ENCODE data around the gene MOSPD3. TPM values are rescaled to one million over a fixed set of nuclear protein-coding genes. Genes with fewer than 3 reads are reported as not detected.

The MOSPD3 gene
- total and polyA plus RNA-seq, 9 donors = 9.2 to 27.7 (median 24.4) TPM

- Histone ChIP-seq H3K4me3 (peak overlapping the region; percentile 75), H3K36me3 (no peaks in the 10 kb centered on the region), H3K27me3 (no peaks in the 10 kb centered on the region), H3K4me1 (ENCODE audit: insufficient read depth) (peaks cover 19% of the 10 kb centered on the region), H3K27ac (peak overlapping the region; percentile 83 to 86), H3K9me3 (no peaks in the 10 kb centered on the region)
- no peak for TF ChIP-seq EP300 (IDR thresholded peaks at IDR 0.05)
- no peak for TF ChIP-seq CTCF (IDR thresholded peaks at IDR 0.05)
- no peak for TF ChIP-seq POLR2A (IDR thresholded peaks at IDR 0.05)
- intact Hi-C loops (cut with DNase I) = loop anchor here in 1 of 4 donors (5.0 kb wide), 1 partner anchor 69 kb away; the partner anchor contains the start of gene GNB2
- WGBS, 3 donors = 8 to 16% (median 8%) methylated on average over 21 of the region's 21 CpGs
- peak; percentile 80 to 92 (median 88) for DNase-seq
Measured at GRCh38 chr7:100602889-100603725, 9.2 kb upstream of the MOSPD3 start.

- no peaks in the 10 kb centered on the region for H3K36me3 ChIP-seq
- DNase-seq = peak in 2 of 5 donors; percentile 38 to 42
- no peaks in the 10 kb centered on the region for H3K27me3 ChIP-seq
- peaks cover 19% of the 10 kb centered on the region for H3K4me1 ChIP-seq (ENCODE audit: insufficient read depth)
- intact Hi-C loops (cut with DNase I) = loop anchor here in 1 of 4 donors (2.0 to 5.0 kb wide), 2 partner anchors 17 to 69 kb away; partner anchors contain the start of genes FBXO24, GNB2 and LRCH4
- no peak for TF ChIP-seq CTCF (IDR thresholded peaks at IDR 0.05)
- no peak for TF ChIP-seq POLR2A (IDR thresholded peaks at IDR 0.05)
- no peak for TF ChIP-seq EP300 (IDR thresholded peaks at IDR 0.05)
- peak overlapping the region; percentile 83 to 86 for H3K27ac ChIP-seq
- WGBS, 3 donors = 5 to 13% (median 9%) methylated on average over 10 of the region's 10 CpGs
- peak overlapping the region; percentile 75 for H3K4me3 ChIP-seq
- H3K9me3 ChIP-seq = no peaks in the 10 kb centered on the region
Measured at GRCh38 chr7:100603726-100604027, 8.7 kb upstream of the MOSPD3 start.

- TF ChIP-seq POLR2A (IDR thresholded peaks at IDR 0.05) = peak; percentile 81
- TF ChIP-seq CTCF (IDR thresholded peaks at IDR 0.05) = peak in 2 of 3 donors; percentile 39 to 76
- TF ChIP-seq EP300 (IDR thresholded peaks at IDR 0.05) = no peak
- Histone ChIP-seq H3K36me3 (no peaks in the 10 kb centered on the region), H3K4me3 (peak overlapping the region; percentile 75), H3K27me3 (no peaks in the 10 kb centered on the region), H3K4me1 (ENCODE audit: insufficient read depth) (peaks cover 19% of the 10 kb centered on the region), H3K9me3 (no peaks in the 10 kb centered on the region), H3K27ac (peak overlapping the region; percentile 83 to 86)
- intact Hi-C loops (cut with DNase I) = loop anchor here in 1 of 4 donors (2.0 to 5.0 kb wide), 2 partner anchors 18 to 68 kb away; partner anchors contain the start of genes FBXO24, GNB2 and LRCH4
- peak; percentile 79 to 88 (median 85) for DNase-seq
- WGBS, 3 donors = 1 to 2% (median 1%) methylated on average over 56 to 67 of the region's 70 CpGs
Measured at GRCh38 chr7:100604028-100604975, 8.0 kb upstream of the MOSPD3 start.
